Stimulated activated CD4-positive, alpha-beta T cell treated with anti-CD3 and anti-CD28 coated beads, Interleukin-15, amount 100 ng/mL, for 1 hour (primary cell): ENCODE data around the gene EID1.
"Not testable (repeated sequence)": the region's sequence is repeated elsewhere in the genome, so short reads cannot be mapped to it uniquely, and the experiment has no call there.

Experiments
- DNase-seq, 2 donors: peaks; one replicate each; pipeline ENCODE4 v3.0.0-alpha.2; 2020; ENCODE audit warnings: low read depth in 1 of 2, low spot score in 1 of 2

The EID1 gene

GRCh38 chr15:48909313-48909712 lies 31.4 kb downstream of the EID1 start:
- not testable (repeated sequence) for DNase-seq

GRCh38 chr15:48910554-48910953 lies 32.6 kb downstream of the EID1 start:
- not testable (repeated sequence) for DNase-seq

GRCh38 chr15:48913141-48913540 lies 35.2 kb downstream of the EID1 start:
- DNase-seq = no peak

GRCh38 chr15:48914717-48915116 lies 36.8 kb downstream of the EID1 start:
- no peak for DNase-seq

GRCh38 chr15:48915861-48916260 lies 37.9 kb downstream of the EID1 start:
- DNase-seq = no peak

- DNase-seq = no peak
These were observed 38.8 kb downstream of the EID1 start for GRCh38 chr15:48916721-48917120.

GRCh38 chr15:48922046-48922445 lies 44.1 kb downstream of the EID1 start:
- DNase-seq = no peak

GRCh38 chr15:48924528-48925393 lies 46.8 kb downstream of the EID1 start:
- DNase-seq = no peak

GRCh38 chr15:48925714-48926223 lies 47.8 kb downstream of the EID1 start:
- no peak for DNase-seq

- no peak for DNase-seq
These were observed 51.1 kb downstream of the EID1 start for GRCh38 chr15:48928877-48929538.

- no peak for DNase-seq
These were observed 51.7 kb downstream of the EID1 start for GRCh38 chr15:48929661-48930060.
